HG03457 (cell line): ENCODE results near the gene SCRN2.

Source experiments
- ATAC-seq: cut with Tn5 transposase; IDR thresholded peaks from one replicate; pipeline ENCODE4 v1.9.1; 2021; ENCODE audit warnings: moderate number of reproducible peaks; ENCODE audit not compliant: unreplicated experiment

SCRN2 gene

GRCh38 chr17:47872019-47872650 lies 31.1 kb upstream of the SCRN2 start:
- ATAC-seq = no peak

- ATAC-seq = no peak
These were observed 30.0 kb upstream of the SCRN2 start for GRCh38 chr17:47871048-47871447.

GRCh38 chr17:47870056-47870455 lies 29.0 kb upstream of the SCRN2 start:
- ATAC-seq = no peak

GRCh38 chr17:47869114-47869513 lies 28.0 kb upstream of the SCRN2 start:
- no peak for ATAC-seq

- ATAC-seq = no peak
These were observed 26.9 kb upstream of the SCRN2 start for GRCh38 chr17:47867813-47868533.

GRCh38 chr17:47866941-47867340 lies 25.9 kb upstream of the SCRN2 start:
- no peak for ATAC-seq

- ATAC-seq = no peak
These were observed 23.7 kb upstream of the SCRN2 start for GRCh38 chr17:47864791-47865216.

- no peak for ATAC-seq
These were observed 21.8 kb upstream of the SCRN2 start for GRCh38 chr17:47862621-47863440.

- no peak for ATAC-seq
These were observed 19.3 kb upstream of the SCRN2 start for GRCh38 chr17:47860386-47860785.

GRCh38 chr17:47857551-47858455 lies 16.7 kb upstream of the SCRN2 start:
- ATAC-seq = no peak

GRCh38 chr17:47856830-47857229 lies 15.8 kb upstream of the SCRN2 start:
- no peak for ATAC-seq

- no peak for ATAC-seq
These were observed 14.7 kb upstream of the SCRN2 start for GRCh38 chr17:47855737-47856136.

- ATAC-seq = no peak
These were observed 12.5 kb upstream of the SCRN2 start for GRCh38 chr17:47853616-47854015.

GRCh38 chr17:47852113-47852949 lies 11.3 kb upstream of the SCRN2 start:
- ATAC-seq = no peak

- no peak for ATAC-seq
These were observed 10.7 kb upstream of the SCRN2 start for GRCh38 chr17:47851764-47852112.

- no peak for ATAC-seq
These were observed 9.9 kb upstream of the SCRN2 start, which contains the start of gene SP6 for GRCh38 chr17:47850692-47851573. Gene SP6 (minus strand): TSS chr17:47851163. CDS start chr17:47848429, 2,734 bp downstream.

- no peak for ATAC-seq
These were observed 9.3 kb upstream of the SCRN2 start for GRCh38 chr17:47850373-47850691.

- ATAC-seq = no peak
These were observed 7.1 kb upstream of the SCRN2 start for GRCh38 chr17:47848198-47848513.
